PC-3 (cell line): Measurements from ENCODE around the gene ZNF778. TPM values are rescaled to one million over a fixed set of nuclear protein-coding genes. Genes with fewer than 3 reads are reported as not detected.

Source experiments
- ATAC-seq: fragments of 200-7000 bp; cut with Tn5 transposase; 2 replicates; pipeline ENCODE4 v1.9.1; 2020; ENCODE audit warnings: mild to moderate bottlenecking, moderate library complexity
- BruUV-seq: library from RNA; stranded (reverse); fragments of 400-500 nt; replicated peaks from 2 replicates; lab custom pipeline; 2021; lab: Mats Ljungman, UMichigan
- CTCF ChIA-PET: fragments of 300-600 bp; sonication (Branson Sonifier 250); formaldehyde crosslinking; loops from one replicate; lab custom pipeline; 2022; ENCODE audit warnings: antibody characterized with exemption; lab: Charles Lee
- POLR2A ChIA-PET: fragments of 300-600 bp; sonication (Branson Sonifier 250); formaldehyde crosslinking; loops from one replicate; lab custom pipeline; 2022; ENCODE audit warnings: antibody characterized with exemption; ENCODE audit not compliant: unreplicated experiment; lab: Charles Lee
- DNase-seq: peaks from one replicate; pipeline ENCODE4 v3.0.0-alpha.2; 2015
- H2AFZ ChIP-seq: fragments of 300-600 bp; sonication (generic); 2 replicates; pipeline ENCODE4 v1.6.0; 2016; ENCODE audit warnings: antibody characterized with exemption, low read length
- H3F3A ChIP-seq: fragments of 300-600 bp; sonication (generic); one replicate; pipeline ENCODE4 v1.6.0; 2017; ENCODE audit warnings: antibody characterized with exemption, low read length, control low read depth, mild to moderate bottlenecking; ENCODE audit not compliant: unreplicated experiment
- H3K27ac ChIP-seq: fragments of 300-600 bp; sonication (generic); 2 replicates; pipeline ENCODE4 v1.5.1; 2016; ENCODE audit warnings: mild to moderate bottlenecking, low read length
- H3K27me3 ChIP-seq: fragments of 300-600 bp; sonication (generic); 2 replicates; pipeline ENCODE4 v1.6.1; 2016; ENCODE audit warnings: low read length, mixed read lengths
- H3K36me3 ChIP-seq: fragments of 300-600 bp; sonication (generic); 2 replicates; pipeline ENCODE4 v1.6.1; 2016; ENCODE audit warnings: low read depth, mixed run types, low read length, mixed read lengths
- H3K4me1 ChIP-seq: fragments of 300-600 bp; sonication (generic); 2 replicates; pipeline ENCODE4 v1.5.1; 2016; ENCODE audit warnings: low read length; ENCODE audit not compliant: insufficient read depth
- H3K4me2 ChIP-seq: fragments of 300-600 bp; sonication (generic); 2 replicates; pipeline ENCODE4 v1.6.0; 2016; ENCODE audit warnings: low read length
- H3K4me3 ChIP-seq: fragments of 300-600 bp; sonication (generic); 2 replicates; pipeline ENCODE4 v1.5.1; 2016; ENCODE audit warnings: mild to moderate bottlenecking, low read length, mixed read lengths
- H3K79me2 ChIP-seq: fragments of 300-600 bp; sonication (generic); 2 replicates; pipeline ENCODE4 v1.6.1; 2017; ENCODE audit warnings: low read length, mixed read lengths
- H3K9ac ChIP-seq: fragments of 300-600 bp; sonication (generic); 2 replicates; pipeline ENCODE4 v1.6.0; 2016; ENCODE audit warnings: mild to moderate bottlenecking, low read length
- H3K9me2 ChIP-seq: fragments of 300-600 bp; sonication (generic); replicated peaks from 2 replicates; pipeline ENCODE4 v1.6.1; 2016; ENCODE audit warnings: mixed run types, low read length, mixed read lengths
- H3K9me3 ChIP-seq: fragments of 300-600 bp; sonication (generic); 2 replicates; pipeline ENCODE4 v1.6.1; 2016; ENCODE audit warnings: low read length, mixed read lengths
- H4K20me1 ChIP-seq: fragments of 300-600 bp; sonication (generic); 2 replicates; pipeline ENCODE4 v1.6.1; 2016; ENCODE audit warnings: low read length, mixed read lengths
- EZH2 ChIP-seq: fragments of 300-600 bp; sonication (generic); IDR thresholded peaks from one replicate; pipeline ENCODE4 v1.6.1; 2017; ENCODE audit warnings: antibody characterized with exemption, mild to moderate bottlenecking, low read length; ENCODE audit not compliant: unreplicated experiment
- EZH2phosphoT487 ChIP-seq: fragments of 300-600 bp; sonication (generic); IDR thresholded peaks from 2 replicates; pipeline ENCODE4 v1.6.1; 2018; ENCODE audit warnings: mild to moderate bottlenecking, antibody characterized with exemption, low read length, borderline replicate concordance
- intact Hi-C: fragments of 100-400 bp; cut with micrococcal nuclease; formaldehyde crosslinking; loops from 2 replicates; pipeline ENCODE4 v1.9.0; 2023
- total RNA-seq: library from RNA; depleted of rRNA; stranded (reverse); fragments of >200 nt; gene quantifications from 2 replicates; pipeline ENCODE4 v1.2.3, GENCODE V29; 2014
- TF ChIP-seq, protein P1 (sequence below): fragments of 300-600 bp; sonication (generic); conservative IDR thresholded peaks from 2 replicates; pipeline ENCODE4 v1.5.1; 2017; ENCODE audit warnings: antibody characterized with exemption, low read depth, mild to moderate bottlenecking, low read length

The ZNF778 gene
- total RNA-seq, 1 experiment from 2014 or later: 15.3 TPM

DNA sequence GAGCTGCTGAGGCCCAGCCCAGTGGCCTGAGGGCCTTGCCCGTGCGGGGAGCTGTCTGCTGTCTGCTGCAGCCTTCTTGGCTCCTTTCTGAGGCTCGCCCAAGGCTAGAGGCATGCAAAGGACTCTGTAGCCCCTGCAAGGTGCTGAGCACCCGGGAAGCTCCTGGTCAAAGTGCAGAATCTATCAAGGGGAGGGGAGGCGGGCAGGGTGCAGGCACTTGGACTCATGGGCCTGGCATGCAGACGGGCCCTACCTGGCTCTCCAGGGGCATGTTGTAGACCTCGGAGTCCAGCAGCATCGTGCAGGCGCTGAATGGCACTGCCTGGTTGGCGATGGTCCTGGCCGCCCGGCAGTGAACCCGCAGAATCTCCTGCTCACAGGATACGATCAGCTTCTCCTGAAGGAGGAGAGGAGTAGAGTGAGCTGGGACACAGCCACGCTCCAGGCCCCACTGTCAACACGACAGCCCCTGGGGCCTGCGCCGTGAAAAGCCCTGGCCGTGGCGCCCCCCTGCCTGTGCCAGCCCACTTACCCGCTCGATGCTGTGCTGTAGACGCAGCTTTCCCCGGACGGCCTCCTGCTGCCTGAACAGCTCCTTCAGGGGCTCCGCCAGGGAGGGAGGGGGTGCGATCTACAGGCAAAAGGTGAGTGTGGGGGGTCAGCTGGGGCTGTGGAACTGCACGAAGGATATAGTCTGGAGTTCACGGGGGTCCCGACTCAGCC, 57.2 kb downstream of the ZNF778 start:
- CTCF ChIA-PET: no interaction called here
- Histone ChIP-seq H3K4me3 (no peak overlapping the region), H2AFZ (no peak overlapping the region)

DNA sequence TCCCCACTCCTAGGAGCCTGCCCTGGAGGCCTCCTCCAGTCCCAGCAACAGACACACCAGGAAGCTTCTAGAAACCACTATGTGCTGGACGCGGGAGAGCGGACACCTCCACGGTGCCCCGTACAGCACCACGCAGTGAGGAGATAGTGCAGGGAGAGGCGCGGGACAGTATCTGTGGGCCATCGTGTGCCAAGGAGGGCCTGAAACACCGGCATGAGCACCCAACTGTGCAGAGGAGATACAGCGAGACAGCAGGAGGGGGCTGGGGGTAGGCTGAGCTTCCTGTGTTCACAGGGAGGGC, 57.7 kb downstream of the ZNF778 start:
- H3K27ac ChIP-seq: no peak overlapping the region
- TF ChIP-seq EZH2 (no peak), EZH2phosphoT487 (no peak)
- TF ChIP-seq, protein P1, sequence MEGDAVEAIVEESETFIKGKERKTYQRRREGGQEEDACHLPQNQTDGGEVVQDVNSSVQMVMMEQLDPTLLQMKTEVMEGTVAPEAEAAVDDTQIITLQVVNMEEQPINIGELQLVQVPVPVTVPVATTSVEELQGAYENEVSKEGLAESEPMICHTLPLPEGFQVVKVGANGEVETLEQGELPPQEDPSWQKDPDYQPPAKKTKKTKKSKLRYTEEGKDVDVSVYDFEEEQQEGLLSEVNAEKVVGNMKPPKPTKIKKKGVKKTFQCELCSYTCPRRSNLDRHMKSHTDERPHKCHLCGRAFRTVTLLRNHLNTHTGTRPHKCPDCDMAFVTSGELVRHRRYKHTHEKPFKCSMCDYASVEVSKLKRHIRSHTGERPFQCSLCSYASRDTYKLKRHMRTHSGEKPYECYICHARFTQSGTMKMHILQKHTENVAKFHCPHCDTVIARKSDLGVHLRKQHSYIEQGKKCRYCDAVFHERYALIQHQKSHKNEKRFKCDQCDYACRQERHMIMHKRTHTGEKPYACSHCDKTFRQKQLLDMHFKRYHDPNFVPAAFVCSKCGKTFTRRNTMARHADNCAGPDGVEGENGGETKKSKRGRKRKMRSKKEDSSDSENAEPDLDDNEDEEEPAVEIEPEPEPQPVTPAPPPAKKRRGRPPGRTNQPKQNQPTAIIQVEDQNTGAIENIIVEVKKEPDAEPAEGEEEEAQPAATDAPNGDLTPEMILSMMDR: no peak
- peaks cover 6% of the 10 kb centered on the region for H3K36me3 ChIP-seq
- CTCF ChIA-PET: no interaction called here
- H3K9me2 ChIP-seq: no peaks in the 10 kb centered on the region
- intact Hi-C loops: no loop called here
- no peak overlapping the region for H3K4me3 ChIP-seq
- POLR2A ChIA-PET: no interaction called here
- H4K20me1 ChIP-seq: no peaks in the 10 kb centered on the region
- no peaks in the 10 kb centered on the region for H3K9me3 ChIP-seq
- H3K4me2 ChIP-seq: no peak overlapping the region
- no peak overlapping the region for H3K9ac ChIP-seq
- H3K4me1 ChIP-seq: peaks cover 7% of the 10 kb centered on the region
- H3F3A ChIP-seq: no peaks in the 10 kb centered on the region
- ATAC-seq: no peak
- DNase-seq: no peak
- H3K27me3 ChIP-seq: no peaks in the 10 kb centered on the region
- H3K79me2 ChIP-seq: peaks cover 6% of the 10 kb centered on the region; the same call in 1 of the 2 replicates
- no peak overlapping the region for H2AFZ ChIP-seq
- no TSS peak for BruUV-seq

More for the DNA sequence above, 57.2 kb downstream of the ZNF778 start:
- H3K27ac ChIP-seq: no peak overlapping the region
- no peaks in the 10 kb centered on the region for H3K9me2 ChIP-seq
- H3K9me3 ChIP-seq: no peaks in the 10 kb centered on the region
- no peaks in the 10 kb centered on the region for H3K27me3 ChIP-seq
- POLR2A ChIA-PET: no interaction called here
- no peak for ATAC-seq
- no peaks in the 10 kb centered on the region for H3F3A ChIP-seq
- peaks cover 6% of the 10 kb centered on the region for H3K36me3 ChIP-seq
- H3K79me2 ChIP-seq: peaks cover 6% of the 10 kb centered on the region; the same call in 1 of the 2 replicates
- no TSS peak for BruUV-seq
- DNase-seq: no peak
- TF ChIP-seq EZH2phosphoT487 (no peak), EZH2 (no peak)
- TF ChIP-seq, protein P1: no peak
- intact Hi-C loops: no loop called here
- no peak overlapping the region for H3K9ac ChIP-seq
- peaks cover 12% of the 10 kb centered on the region for H3K4me1 ChIP-seq
- H4K20me1 ChIP-seq: no peaks in the 10 kb centered on the region
- H3K4me2 ChIP-seq: no peak overlapping the region
